Globus pallidus (tissue), 1 donor: ENCODE results near the gene CPE.

ENCODE experiments used
- DNase-seq: peaks from one replicate; pipeline ENCODE4 v3.0.0-alpha.2; 2015; ENCODE audit warnings: low spot score

CPE gene

DNA sequence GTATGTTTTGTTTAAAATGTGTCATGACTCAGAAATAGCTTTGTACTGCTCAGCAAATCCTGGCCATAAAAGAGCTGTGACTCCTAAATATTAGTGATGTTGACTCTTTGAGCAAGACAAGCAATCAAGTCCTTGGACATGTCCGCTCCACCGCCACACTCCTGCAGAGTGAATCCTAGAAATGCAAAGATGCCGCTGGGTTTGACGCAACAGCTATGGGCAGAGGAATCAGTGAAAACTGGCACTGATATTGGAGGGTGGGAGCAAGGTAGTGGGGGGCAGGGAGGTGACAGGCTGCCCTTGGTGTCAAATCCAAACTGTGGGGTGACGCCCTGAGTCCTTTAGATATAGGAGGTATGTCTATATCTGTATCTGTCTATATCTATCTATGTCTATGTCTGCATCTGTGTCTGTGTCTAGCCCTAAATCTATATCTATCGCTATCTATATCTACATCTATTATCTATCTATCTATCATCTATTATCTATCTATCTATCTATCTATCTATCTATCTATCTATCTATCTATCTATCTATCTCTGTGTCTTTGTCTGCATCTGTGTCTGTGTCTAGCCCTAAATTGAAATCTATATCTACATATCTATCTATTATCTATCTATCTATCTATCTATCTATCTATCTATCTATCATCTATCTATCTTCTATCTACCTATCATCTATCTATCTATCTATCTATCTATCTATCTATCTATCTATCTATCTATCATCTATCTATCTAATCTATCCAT lies 129.7 kb downstream of the CPE start:
- no peak for DNase-seq

DNA sequence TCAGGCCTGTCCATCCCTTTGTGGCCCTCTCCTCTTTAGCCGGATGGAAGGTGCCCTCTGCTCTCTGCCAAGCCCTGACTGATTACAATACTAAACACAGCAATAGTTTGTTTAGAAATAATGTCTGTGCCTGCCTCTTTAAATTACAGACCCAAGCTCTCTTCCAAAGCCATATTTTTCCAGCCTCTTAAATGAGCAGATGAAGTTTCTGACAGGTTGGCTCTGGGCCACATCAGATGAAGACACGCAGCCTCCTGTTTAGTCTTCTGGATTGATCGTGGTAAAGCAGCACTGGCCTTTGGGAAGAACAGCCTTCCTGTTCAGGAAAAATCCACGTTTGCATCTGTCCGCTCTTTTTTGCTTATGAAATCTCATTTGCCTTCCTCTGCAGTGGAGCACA lies 133.6 kb downstream of the CPE start:
- no peak for DNase-seq

DNA sequence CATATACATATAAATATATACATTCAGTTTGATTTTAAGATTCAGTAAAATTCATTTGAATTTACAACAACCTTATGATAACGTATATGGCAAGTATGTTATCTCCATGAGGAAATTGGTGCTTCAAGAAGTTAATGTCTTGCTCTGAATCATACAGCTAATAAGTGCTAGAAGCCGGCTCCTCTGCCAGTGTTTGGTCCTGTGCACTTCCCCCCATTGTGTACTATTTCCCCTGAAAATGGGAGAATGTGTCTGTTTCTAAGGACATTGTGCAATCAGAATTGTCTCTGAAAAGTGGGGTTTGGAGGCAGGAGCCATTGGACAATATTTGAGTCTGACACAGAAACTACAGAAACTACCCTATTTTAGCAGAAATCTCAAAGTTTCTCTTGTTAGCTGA lies 135.9 kb downstream of the CPE start:
- DNase-seq, result no peak

DNA sequence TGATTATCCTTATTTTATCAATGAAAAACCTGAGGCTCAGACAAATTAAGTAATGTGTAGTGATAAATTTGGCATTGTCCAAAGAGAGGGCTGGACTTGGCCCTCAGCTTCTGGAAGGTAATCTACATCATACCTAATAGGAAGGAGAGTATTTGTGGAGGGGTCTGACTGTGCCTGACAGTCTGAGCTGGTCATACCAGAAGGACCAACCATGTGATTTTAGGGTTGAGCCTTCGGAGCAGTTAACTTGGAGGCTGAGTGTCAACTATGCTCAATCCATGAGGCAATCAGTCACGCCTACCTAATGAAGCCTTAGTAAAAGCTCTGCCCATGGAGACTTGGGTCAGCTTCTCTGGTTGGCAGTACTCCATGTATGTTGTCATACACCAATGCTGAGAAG lies 136.4 kb downstream of the CPE start:
- DNase-seq, result no peak

GRCh38 chr4:165516281-165516833 lies 137.5 kb downstream of the CPE start:
- DNase-seq, result no peak

GRCh38 chr4:165517216-165517615 lies 138.4 kb downstream of the CPE start:
- DNase-seq, result no peak

GRCh38 chr4:165518024-165518616 lies 139.3 kb downstream of the CPE start:
- no peak for DNase-seq

DNA sequence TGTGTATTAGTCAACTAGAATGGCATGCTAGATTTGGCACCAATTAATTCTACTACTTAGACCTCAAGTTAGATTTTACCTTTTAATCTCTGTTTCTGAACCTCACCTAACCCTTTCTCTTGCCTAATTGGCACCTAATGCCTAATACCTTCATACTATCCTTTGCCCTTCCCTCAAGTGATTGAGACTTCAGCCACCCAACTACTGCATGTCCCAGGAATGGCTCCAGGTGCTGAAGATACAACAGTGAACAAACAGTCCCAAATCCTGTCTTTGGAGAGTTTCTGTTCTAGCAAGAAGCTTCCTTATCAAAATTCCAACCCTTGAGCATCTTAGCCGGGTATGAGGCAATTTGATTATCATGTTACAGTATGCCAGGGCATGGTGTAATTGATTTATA lies 139.9 kb downstream of the CPE start:
- no peak for DNase-seq

- DNase-seq, result no peak
These were observed 140.8 kb downstream of the CPE start for GRCh38 chr4:165519591-165519990.

GRCh38 chr4:165520086-165520485 lies 141.3 kb downstream of the CPE start:
- DNase-seq, result no peak

DNA sequence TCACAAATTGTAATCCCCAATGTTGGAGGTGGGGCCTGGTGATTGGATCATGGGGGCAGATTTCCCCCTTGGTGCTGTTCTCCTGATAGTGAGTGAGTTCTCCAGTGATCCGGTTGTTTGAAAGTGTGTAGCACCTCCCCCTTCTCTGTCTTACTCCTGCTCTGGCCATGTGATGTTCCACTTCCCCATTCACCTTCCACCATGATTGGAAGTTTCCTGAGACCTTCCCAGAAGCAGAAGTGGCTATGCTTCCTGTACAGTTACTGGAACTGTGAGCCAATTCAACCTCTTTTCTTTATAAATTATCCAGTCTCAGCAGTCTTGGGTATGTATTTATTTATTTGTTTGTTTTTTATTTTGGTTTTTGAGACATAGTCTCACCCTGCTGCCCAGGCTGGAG lies 143.2 kb downstream of the CPE start:
- no peak for DNase-seq

DNA sequence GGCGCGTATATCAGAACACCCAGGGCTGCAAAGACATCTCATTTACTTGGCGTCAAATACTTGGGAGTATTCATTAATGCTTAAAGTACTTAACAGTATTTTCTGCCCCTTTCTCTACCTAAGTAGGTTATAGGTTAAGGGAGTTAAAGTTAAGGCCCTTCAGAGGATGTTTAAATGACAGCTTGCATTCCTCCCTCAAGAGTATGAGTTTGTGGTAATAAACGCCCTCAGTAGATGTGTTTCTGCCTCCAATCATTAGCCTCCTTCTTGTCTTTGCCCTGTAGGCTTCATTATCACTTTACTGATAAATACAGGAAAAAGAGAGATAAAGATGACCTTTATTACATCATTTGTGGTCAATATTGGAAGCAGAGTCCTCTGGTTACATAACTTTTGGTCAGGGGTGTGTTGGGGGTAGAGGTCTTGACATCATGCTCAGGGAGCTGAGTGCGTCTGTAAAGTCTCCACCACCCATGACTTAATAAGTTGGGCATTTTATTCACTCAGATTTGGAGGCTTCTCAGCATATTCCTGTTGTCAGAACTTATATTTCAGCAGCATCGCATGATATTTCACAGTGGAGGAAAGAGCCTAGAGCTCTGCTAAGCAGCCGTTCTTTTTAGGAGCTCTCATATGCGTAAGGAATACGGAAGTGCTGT lies 145.9 kb downstream of the CPE start:
- DNase-seq, result no peak

DNA sequence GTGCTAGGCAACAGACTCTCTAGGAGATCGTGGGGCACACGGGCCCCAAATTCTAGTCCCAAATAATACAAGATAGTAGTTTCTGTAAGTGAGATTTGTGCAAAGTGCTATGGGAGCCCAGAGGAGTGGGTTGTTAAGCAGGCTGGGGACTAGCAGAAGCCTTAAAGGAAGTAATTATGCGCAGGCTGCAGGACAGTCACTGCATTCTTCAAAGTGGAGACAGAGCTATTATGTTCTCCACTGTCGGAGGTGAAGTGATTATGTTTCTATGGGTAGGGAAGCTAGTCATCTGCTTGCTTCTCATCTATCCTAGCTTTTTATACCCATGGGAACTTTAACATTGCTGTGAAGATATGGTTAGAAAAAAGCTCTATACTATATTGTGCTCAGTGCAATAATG lies 154.2 kb downstream of the CPE start:
- no peak for DNase-seq

DNA sequence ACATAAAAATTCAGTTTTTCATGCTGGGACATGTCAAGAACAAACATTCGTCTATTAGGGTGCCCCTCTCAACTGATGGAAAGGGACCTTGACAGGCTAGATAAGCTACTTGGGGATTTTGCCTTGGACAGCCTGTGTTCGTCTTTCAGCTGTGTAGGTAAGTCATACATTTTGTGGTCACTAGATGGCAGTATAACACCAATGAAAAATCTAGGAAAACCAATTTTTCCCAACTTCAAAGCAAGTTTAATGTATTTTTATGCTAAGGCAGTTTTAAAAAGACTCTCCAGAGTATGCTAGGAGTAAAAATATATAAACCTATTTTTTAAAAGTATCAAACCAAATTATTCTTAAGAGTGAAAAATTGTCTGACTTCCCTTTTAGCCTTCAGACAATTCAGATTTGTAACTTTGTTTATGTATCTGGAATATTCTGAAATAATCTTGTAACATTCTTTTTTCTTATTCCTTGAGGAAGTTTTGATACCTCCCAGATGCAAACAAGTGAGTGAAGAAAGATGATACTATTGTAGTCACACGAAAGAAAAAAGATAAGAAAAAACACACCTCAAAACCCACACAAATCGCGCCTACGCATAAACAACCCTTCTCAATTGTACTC lies 158.3 kb downstream of the CPE start:
- peak; percentile 36 for DNase-seq

DNA sequence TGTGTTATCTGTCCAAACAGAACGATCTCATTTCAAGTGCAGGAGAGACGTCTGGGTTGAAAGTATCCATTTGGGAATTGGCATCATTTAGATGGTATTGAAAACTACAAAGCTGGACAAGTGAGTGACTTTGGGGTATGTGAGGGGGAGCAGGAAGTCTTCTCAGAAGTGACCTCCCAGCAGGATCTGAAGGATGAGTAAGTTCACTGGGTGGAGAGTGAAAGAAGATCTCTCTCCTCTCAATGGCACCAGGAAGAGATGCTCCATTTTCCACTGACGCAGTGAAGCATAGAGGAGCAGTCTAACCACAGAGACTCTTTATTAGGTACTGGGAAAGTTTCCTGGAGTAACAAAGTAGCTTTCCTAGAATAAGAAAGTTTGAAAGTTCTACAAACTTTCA lies 161.0 kb downstream of the CPE start:
- DNase-seq, result no peak

DNA sequence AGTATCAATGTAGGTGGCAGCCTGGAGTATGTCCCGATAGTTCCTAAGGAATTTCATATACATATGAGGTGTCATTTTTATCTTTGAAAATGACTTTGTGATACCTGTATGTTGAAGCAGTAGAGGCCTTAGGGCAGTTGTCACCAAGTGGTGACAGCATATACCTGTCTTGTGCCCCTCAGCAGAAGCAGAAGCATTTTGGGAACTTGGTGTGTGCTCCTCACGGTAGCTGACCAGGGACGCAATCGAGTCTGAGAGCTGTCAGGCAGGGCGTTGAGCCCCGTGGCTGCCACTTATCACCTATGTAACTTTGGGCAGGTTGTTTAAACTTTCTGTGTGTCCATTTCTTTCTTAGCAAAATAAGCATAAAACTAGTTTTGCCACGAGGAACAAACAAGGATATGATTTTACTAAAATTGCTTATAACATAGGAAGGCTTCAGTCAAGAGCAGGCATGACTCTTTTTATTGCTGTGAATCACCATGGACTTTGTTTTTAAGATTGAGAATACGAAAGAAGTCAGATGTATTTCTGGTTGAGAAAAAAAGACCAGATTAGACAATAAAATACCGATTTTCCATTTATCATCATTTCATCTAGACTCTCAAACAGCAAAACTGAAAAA lies 161.5 kb downstream of the CPE start:
- no peak for DNase-seq

GRCh38 chr4:165541851-165542459 lies 163.1 kb downstream of the CPE start:
- no peak for DNase-seq

- DNase-seq, result no peak
These were observed 163.7 kb downstream of the CPE start for GRCh38 chr4:165542476-165542875.
